Sciatic nerve (tissue), 2 donors: ENCODE measurements around the gene PTPRM. TPM values are rescaled to one million over a fixed set of nuclear protein-coding genes. Genes with fewer than 3 reads are reported as not detected.
"Not testable (repeated sequence)": the region's sequence is repeated elsewhere in the genome, so short reads cannot be mapped to it uniquely, and the experiment has no call there.

Experiments used
- ATAC-seq: fragments of 200-7000 bp; cut with Tn5 transposase; one replicate; pipeline ENCODE4 v1.9.1; 2020; ENCODE audit warnings: mild to moderate bottlenecking, moderate library complexity
- DNase-seq: peaks from one replicate; pipeline ENCODE4 v3.0.0-alpha.2; 2020; ENCODE audit warnings: low spot score
- intact Hi-C: fragments of 100-400 bp; cut with DNase I; formaldehyde crosslinking; loops from one replicate; pipeline ENCODE4 v1.14.2; 2022
- total RNA-seq: library from RNA; stranded (reverse); fragmentation: NEBNext Ultra II Directional; extraction: Animal tissue kit (Norgen Biotek cat#: 25700); gene quantifications from one replicate; pipeline ENCODE4 v1.2.1, GENCODE V29; 2021
- donor health status: DM: no; HTN: no; CAD: no.
- donor health status: DM: no; HTN: no; CAD: no.

Gene PTPRM
- total RNA-seq, 1 donor from 2014 or later, result 66.5 TPM

DNA sequence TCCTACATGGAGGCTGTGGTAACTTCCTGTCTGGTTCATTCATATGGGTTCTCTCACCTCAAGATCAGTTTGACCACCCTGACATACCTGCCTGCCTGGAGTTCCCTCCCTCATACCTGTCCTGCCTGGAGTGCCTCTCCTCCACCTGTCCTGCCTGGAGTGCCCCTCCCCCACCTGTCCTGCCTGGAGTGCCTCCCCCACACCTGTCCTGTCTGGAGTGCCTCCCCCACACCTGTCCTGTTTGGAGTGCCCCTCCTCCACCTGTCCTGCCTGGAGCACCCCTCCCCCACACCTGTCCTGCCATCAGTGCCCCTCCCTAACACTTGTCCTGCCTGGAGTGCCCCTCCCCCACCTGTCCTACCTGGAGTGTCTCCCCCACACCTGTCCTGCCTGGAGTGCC, 461.9 kb downstream of the PTPRM start:
- DNase-seq, result no peak
- intact Hi-C loops, result no loop called here
- ATAC-seq, result no peak

DNA sequence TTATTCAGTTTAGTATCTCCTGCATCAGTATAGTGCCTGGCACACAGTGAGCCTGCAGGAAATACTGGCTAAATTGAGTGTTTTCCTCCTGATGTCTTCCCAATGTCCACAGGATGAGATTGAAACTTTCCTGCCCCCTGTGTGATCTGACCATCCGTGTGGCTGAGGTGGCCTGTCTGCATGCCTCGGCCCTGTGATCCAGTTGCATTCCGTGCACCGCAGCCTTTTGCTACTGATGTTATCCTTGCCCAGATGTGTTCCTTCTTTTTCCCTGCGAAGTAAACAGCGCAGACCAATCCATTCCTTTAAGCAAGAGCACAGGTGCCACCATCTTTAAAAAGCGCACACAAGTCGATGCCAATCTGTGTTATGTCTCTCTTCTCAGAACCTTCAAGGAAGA, 462.6 kb downstream of the PTPRM start:
- ATAC-seq (no peak), DNase-seq (no peak)
- intact Hi-C loops, result no loop called here

DNA sequence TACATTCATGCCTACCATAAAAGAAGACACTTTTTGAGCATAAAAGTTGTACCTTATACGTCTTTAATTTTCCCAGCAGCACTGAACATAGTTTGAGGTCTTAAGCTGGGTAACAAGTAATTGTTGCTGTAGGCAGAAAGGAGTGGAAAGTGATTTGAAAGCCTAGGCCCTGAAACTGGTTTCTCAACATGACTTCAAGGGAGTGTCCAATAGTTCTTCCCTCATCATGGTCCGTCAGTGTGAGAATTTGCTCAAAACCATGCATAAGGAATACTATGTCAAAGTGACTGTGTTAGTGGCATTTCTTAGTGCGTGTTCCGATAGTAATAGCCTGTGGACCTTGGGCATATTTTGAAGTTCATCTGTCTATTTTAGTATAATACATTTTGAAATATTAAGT, 463.1 kb downstream of the PTPRM start:
- ATAC-seq, result no peak
- intact Hi-C loops, result no loop called here
- DNase-seq, result no peak

DNA sequence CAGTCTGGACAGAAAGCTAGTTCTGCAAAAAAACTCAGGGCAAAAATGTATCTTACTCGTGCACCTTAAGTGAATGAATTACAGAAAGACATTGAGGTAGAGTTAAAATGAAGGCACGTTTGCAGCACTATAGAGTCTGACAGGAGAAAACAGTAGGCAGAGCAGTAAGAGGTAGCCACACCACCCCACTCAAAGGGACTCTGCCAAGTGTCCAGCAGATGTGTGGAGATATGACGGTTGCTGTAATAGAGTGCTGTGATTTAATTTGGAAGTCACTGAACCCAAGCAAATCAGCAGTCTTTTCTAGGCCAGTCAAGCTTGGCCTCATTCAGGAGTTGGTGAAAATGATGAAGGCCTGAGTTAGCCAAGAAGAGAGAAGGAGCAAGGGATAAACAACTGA, 464.4 kb downstream of the PTPRM start:
- intact Hi-C loops, result no loop called here
- no peak for ATAC-seq
- no peak for DNase-seq

DNA sequence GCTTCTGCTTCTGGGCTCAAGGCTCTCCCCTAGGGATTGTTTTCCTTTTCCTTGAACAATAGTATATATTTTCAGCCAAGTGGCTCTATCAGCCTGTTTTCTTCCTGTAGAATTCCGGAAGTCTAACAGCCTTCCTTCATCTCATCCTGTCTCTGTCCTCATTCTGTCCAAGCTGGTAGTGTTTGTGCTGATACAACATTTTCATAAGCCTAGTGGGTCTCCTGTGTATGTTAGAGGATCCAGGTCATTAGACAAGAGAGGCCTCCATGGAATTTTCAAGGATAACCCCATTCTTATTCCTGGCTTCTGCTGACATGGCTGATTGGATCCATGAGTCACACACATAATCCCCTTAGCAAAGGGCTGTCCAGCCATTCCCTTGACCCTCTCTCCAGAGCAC, 467.6 kb downstream of the PTPRM start:
- intact Hi-C loops, result no loop called here
- DNase-seq (no peak), ATAC-seq (no peak)

DNA sequence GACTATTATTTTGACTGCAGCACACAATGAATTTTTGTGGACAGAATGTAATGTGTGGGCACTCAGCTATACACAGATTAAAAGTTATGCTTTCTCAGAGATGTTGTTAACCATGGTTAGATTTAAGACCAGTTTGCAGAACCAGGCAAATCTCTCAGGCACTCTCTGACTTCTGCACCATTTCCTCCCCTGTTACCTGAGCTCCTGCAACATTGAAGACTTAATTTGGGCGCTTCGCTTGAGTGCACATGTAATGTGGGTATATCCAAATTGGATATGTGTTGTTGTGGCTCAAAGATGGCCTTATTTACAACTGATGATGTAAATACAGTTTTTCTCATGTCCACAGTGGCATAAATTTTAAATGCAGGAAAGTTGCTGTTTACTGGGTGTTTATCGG, 469.4 kb downstream of the PTPRM start:
- ATAC-seq (no peak), DNase-seq (no peak)
- intact Hi-C loops, result no loop called here

DNA sequence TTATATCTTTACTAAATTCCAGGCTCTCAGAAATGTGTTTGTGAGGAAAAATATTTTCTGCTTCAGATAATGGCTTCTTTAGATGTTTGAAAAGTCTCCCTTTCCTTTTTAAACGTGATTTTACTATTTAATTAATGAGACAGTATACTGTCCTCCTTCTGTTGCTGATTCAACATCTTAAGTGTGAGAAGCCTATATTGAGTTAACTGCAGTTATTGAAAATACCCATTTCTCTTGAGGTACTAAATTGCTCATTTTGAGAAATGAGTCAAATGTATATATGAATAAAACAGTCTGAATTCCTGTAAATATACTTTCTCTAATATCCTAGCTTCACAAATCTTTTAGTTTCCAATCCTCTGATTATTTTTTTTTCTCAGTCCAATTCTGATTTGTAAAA, 470.2 kb downstream of the PTPRM start:
- no peak for DNase-seq
- no peak for ATAC-seq
- intact Hi-C loops, result no loop called here

DNA sequence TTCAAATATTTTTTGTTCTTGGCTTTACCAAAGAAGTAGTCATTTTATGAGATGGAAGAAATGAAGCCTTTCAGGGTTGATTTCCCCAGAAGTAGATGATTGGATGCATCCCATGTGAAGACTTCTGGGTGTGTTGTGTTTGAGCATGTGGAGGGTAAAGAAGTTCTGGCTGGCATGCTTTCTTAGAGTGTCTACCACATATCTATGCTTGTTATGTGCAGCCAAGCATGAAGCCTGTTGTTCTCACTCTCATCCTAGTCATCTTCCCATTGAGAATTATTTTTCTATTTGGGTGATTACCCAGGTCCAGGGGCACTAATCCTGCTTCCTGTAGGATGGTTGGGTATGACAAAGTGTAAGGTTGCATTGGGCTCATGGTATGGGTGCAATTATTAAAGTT, 472.9 kb downstream of the PTPRM start:
- intact Hi-C loops, result no loop called here
- DNase-seq (no peak), ATAC-seq (no peak)

DNA sequence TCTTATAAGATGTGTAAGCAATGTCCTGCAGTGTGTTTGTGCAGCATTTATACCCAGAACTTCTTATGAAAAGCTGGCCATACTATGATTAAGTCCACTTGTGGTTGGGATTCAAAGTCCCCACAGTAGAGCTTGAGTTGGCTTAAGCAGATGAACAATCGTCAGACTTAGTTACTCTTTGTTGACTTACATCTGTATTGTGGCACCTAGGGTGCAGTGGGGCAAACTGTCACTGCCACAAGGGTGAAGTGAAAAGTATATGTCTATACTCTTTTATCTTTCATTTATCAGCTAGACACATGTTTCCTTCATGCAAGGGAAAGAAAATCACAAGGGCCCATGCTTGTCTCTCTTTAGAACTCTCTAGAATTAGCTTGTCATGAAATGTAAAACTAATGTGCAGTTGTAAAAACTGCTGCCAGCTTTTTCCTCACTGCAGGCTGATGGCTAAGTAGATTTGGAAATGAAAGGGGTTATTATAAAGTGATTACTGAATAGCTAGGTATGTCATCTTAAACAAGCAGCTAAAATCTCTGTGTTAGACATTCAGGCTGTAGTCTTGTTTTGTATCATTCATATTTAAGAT, 474.5 kb downstream of the PTPRM start:
- intact Hi-C loops, result no loop called here
- no peak for ATAC-seq
- DNase-seq, result no peak

DNA sequence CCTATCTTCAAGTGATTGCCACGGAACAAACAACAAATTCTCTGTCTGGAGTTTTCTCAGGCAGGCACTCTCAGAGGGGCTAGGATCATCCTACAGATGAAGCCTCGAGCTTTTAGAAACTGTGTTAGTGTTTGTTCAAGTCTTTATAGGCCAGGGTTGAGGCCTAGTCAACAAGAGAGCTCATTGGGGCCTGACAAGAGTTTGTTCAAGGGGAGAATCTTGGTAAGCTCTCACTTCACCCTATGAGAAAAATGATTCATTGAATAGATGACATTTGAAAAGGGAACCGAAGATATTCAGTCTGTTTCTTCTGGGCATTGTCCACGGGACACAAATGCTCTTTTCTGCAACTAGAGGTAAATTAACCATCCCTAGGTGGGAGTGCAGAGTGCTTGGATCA, 476.9 kb downstream of the PTPRM start:
- DNase-seq (no peak), ATAC-seq (no peak)
- intact Hi-C loops, result no loop called here

DNA sequence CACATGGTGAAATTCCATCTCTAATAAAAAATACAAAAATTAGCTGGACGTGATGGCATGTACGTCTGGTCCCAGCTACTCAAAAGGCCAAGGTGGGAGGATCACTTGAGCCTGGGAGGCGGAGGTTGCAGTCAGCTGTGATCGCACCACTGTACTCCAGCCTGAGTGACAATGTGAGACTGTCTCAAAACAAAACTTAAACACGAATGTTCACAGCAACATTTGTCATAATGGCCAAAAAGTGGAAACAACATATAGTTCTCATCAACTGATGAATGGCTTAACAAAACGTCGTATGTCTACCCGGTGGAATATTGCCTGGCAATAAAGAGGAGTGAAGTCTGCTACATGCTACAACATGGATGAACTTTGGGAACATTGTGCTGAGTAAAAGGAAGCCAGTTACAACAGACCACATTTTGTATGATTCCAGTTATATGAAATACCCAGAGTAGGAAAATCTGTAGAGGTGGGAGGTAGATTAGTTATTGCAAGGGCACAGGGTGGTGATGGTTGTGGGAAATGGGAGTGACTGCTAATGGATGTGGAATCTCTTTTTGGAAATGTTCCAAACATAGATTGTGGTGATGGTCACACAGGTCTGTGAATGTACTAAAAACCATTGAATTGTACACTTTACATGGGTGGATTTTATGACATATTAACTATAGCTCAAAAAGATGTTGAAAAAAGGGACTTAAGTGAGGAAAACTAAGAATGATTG, 478.2 kb downstream of the PTPRM start:
- intact Hi-C loops, result no loop called here
- ATAC-seq (no peak), DNase-seq (no peak)

DNA sequence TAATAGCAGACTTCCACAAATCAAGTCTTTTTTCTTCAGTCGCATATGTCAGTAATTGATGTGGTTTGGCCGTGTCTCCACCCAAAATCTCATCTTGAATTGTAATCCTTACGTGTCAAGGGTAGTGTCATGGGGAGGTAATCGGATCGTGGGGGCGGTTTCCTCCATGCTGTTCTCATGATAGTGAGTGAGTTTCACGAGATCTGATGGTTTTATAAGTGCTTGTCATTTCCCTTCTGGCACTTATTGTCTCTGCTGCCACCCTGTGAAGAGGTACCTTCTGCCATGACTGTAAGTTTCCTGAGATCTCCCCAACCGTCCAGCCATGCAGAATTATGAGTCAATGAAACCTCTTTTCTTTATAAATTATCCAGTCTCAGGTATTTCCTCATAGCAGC, 478.8 kb downstream of the PTPRM start:
- DNase-seq (no peak), ATAC-seq (no peak)
- intact Hi-C loops, result no loop called here

DNA sequence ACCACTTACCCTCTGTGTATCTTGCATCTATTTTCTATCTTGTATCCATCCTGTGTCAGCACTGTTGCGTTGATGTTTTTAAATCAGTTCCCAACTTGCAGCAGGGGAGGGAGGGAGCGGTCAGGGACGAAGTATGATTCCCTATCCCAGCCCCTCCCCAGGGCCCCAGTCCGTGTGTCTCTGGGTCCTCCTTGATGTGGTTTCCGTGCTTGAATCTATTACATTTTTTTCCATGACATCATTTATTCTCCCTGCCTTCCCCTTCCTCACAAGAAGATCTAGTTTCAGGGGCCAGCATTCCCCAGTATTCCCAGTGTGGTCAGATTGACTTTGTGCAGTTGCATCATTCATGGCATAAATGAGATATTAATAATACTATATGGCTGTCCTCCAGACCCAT, 479.3 kb downstream of the PTPRM start:
- DNase-seq (no peak), ATAC-seq (no peak)
- intact Hi-C loops, result no loop called here

DNA sequence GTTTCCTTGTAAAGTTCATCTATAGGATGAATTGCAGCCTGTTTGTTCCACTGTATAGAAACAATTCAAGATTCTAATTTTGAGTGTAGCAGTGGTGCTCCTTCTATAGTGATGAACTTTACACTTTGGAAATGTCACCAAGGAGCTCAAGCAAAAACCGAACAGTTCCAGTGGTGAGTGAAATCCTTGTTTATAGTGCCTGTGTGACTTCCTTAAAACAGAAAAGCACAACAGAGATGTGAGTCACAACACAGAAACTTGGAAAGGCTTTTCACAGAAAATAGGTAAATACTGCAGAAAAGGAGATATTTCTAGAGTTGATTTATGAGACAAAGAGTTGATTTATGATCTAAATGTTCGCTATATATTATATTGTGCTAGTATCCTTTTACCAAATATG, 482.0 kb downstream of the PTPRM start:
- intact Hi-C loops, result no loop called here
- no peak for DNase-seq
- ATAC-seq, result no peak

DNA sequence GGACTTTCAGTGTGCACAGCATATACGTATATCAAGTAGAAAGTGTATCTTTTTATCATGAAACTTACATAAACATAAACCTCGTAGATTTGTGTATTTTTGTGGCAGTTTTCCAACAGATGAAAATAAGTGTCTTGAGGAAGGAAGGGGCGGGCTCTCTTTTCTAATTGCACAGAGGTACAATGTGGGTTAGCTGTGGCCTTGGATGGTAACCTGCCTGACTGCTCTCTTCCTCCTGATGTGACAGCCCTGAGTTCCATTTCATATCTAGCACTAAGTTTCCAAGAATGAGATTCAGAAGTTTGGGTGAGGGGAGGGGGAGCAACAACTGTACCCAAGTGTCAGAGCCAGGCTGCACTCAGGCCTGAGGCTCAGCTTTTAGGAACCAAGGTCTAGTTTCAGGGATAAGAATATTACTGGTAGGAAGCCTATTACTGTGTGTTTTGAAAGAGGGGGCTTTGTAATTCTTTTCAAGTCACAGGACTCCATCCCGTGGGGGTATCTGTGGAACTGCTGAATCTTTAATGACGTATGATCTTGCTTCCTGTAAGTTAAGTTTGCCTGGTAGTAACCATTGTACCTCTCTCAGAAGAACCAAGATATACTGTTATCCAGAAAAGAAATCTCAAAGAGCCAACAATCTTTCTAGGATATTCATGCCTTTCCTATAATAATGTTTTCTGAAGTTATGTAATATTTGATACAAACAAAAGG, 483.7 kb downstream of the PTPRM start:
- intact Hi-C loops, result no loop called here
- ATAC-seq, result no peak

DNA sequence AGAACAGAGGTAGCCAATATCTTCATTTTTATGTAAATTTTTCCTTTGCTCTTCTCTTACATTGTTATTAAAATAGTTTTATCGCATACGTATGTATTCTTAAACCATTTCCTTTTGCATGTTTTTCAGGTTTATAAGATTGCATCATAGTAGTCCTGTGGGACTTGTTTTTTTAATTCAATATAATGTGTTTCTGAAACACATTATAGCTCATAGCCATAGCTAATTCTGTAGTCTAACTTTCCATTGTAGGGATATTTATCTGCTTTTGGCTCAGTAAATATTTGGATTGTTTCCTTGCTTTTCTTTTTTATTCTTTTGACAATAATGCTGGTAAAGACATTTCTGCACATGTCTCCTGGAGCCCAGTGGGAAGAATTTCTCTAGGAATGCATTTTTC, 484.3 kb downstream of the PTPRM start:
- intact Hi-C loops, result no loop called here
- ATAC-seq, result no peak
- no peak for DNase-seq

More for the DNA sequence above, 483.7 kb downstream of the PTPRM start:
- DNase-seq, result no peak

DNA sequence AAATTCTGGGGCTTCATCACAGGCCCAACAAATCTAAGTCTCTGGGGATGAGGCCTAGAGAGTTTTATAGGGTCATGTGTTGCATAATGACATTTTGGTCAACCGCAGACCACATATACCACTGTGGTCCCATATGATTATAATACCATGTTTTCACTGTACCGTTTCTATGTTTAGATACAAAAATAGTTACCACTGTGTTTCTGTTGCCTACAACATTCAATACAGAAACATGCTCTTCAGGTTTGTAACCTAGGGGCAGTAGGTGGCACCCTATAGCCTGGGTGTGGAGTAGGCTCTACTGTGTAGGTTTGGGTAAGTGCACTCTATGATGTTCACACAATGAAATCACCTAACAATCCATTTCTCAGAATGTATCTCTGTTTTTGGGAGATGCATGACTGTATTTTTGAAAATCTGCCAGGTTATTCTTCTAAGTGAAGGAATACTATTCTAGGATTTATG, 485.2 kb downstream of the PTPRM start:
- intact Hi-C loops, result no loop called here

DNA sequence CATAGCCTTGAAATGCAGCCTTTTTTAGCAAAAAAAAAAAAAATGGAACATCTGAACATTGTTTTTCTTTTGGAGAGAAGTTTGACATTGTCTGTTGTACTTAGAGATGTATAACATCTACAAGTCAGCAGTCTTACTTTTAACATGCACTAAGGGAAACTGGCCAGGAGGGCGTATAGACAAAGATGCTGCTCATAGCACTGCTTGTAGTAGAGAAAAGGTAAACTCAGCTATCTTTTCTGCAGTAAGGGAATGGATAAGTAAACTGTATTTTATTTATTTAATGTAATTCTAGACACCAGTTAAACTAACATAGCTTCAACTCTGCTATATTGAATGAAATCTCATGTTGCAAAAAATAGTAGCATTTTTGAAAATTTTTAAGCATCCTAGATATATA, 489.6 kb downstream of the PTPRM start:
- DNase-seq, result no peak
- intact Hi-C loops, result no loop called here
- no peak for ATAC-seq

More for the DNA sequence above, 485.2 kb downstream of the PTPRM start:
- DNase-seq, result no peak
- no peak for ATAC-seq

DNA sequence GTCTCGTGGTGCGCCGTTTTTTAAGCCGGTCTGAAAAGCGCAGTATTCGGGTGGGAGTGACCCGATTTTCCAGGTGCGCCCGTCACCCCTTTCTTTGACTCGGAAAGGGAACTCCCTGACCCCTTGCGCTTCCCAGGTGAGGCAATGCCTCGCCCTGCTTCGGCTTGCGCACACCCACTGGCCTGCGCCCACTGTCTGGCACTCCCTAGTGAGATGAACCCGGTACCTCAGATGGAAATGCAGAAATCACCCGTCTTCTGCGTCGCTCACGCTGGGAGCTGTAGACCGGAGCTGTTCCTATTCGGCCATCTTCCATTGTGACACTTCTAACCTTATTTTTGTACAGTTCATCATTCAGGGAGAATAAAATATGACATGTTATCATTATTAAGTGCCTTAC, 496.0 kb downstream of the PTPRM start:
- intact Hi-C loops, DNase-seq, ATAC-seq: not testable (repeated sequence)

DNA sequence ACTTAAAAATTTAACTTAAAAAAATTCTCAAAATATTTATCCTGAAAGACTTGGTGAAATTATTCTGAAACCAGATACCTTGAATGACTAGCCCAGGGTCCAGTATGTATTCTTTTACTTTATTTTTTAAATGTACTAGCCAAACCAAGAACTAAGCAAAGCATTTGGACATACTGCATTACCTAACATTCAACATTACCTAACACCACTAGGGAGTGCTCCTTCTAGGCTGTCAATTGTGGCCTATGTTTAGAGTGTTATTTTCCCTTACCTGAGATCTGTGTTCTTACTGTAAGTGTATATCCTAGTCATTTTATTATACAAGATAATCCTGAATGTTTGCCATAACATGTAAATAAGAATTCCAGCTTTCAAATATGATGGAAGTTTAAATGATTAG, 496.6 kb downstream of the PTPRM start:
- DNase-seq (no peak), ATAC-seq (no peak)
- intact Hi-C loops, result no loop called here
